K562 (cell line): ENCODE measurements around the gene OARD1. TPM values are rescaled to one million over a fixed set of nuclear protein-coding genes. Genes with fewer than 3 reads are reported as not detected.
A peak's percentile ranks its signal among the peaks of the same experiment; 100 is the strongest.

Source experiments
- CHAMP1 ChIP-seq: fragments of 450-650 bp; IDR thresholded peaks from 2 replicates; pipeline ENCODE4 v1.6.1; 2016; ENCODE audit warnings: mild to moderate bottlenecking
- CREB3L1 ChIP-seq: fragments of 450-650 bp; IDR thresholded peaks from 2 replicates; pipeline ENCODE4 v1.6.1; 2014; ENCODE audit warnings: low read depth, mild to moderate bottlenecking, moderate library complexity, borderline replicate concordance
- ELK3 ChIP-seq: fragments of 450-650 bp; formaldehyde crosslinking; IDR thresholded peaks from 2 replicates; pipeline ENCODE4 v1.4.0; 2020; ENCODE audit warnings: mild to moderate bottlenecking
- GTF3C2 ChIP-seq: IDR thresholded peaks from 3 replicates; pipeline ENCODE4 v1.6.1; 2011; ENCODE audit warnings: borderline replicate concordance, mild to moderate bottlenecking, moderate library complexity; ENCODE audit not compliant: insufficient read length; ENCODE audit errors: extremely low read depth
- HMBOX1 ChIP-seq: sonication (generic); IDR thresholded peaks from 2 replicates; pipeline ENCODE4 v1.6.1; 2016
- HSF4 ChIP-seq: fragments of 250-450 bp; sonication (Bioruptor Pico); IDR thresholded peaks from 2 replicates; pipeline ENCODE4 v2.1.2; 2022; ENCODE audit warnings: mild to moderate bottlenecking, moderate library complexity, borderline replicate concordance
- IRF9 ChIP-seq: fragments of 450-650 bp; IDR thresholded peaks from 2 replicates; pipeline ENCODE4 v1.6.1; 2016; ENCODE audit warnings: missing biosample characterization, missing genetic modification characterization
- KAT2B ChIP-seq: IDR thresholded peaks from one replicate; pipeline ENCODE4 v1.6.1; 2012; ENCODE audit warnings: low read depth, mild to moderate bottlenecking, control low read depth, inconsistent platforms, low read length, moderate library complexity
- NCOA4 ChIP-seq: fragments of 450-650 bp; IDR thresholded peaks from 2 replicates; pipeline ENCODE4 v1.6.1; 2018; ENCODE audit warnings: mild to moderate bottlenecking; ENCODE audit not compliant: partially characterized antibody
- PYGO2 ChIP-seq: fragments of 450-650 bp; IDR thresholded peaks from 2 replicates; pipeline ENCODE4 v1.6.1; 2016; ENCODE audit warnings: mild to moderate bottlenecking, missing genetic modification characterization, moderate library complexity, missing compliant biosample characterization
- RBM17 ChIP-seq: fragments of 200-400 bp; formaldehyde crosslinking; IDR thresholded peaks from 2 replicates; pipeline ENCODE4 v1.6.1; 2017; ENCODE audit warnings: low read depth, mild to moderate bottlenecking, low read length, borderline replicate concordance
- YBX1 ChIP-seq: fragments of 450-650 bp; IDR thresholded peaks from 2 replicates; pipeline ENCODE4 v1.7.1; 2016; ENCODE audit warnings: mild to moderate bottlenecking
- ZBED1 ChIP-seq: IDR thresholded peaks from 2 replicates; pipeline ENCODE4 v1.6.1; 2014
- ZC3H8 ChIP-seq: fragments of 450-650 bp; IDR thresholded peaks from 2 replicates; pipeline ENCODE4 v1.6.1; 2017
- ZEB2 ChIP-seq: fragments of 450-650 bp; IDR thresholded peaks from 2 replicates; pipeline ENCODE4 v1.6.1; 2016
- ZNF232 ChIP-seq: sonication (generic); formaldehyde crosslinking; IDR thresholded peaks from 2 replicates; pipeline ENCODE4 v1.8.0; 2022; ENCODE audit warnings: mild to moderate bottlenecking, missing genetic modification reagents
- polyA plus RNA-seq, 8 experiments: library from polyadenylated mRNA; depleted of rRNA in 4 of 8; stranded (reverse) in 5 of 8; unstranded in 3 of 8; fragments of >200 nt; fragmentation: Nextera tagmentation in 2 of 8; fragmentation: Illumina TruSeq in 1 of 8; extraction: Ambion mirVana in 2 of 8; extraction: Trizol in 1 of 8; gene quantifications; 2 replicates each; pipeline versions ENCODE4 v1.2.1 to v1.2.3, GENCODE V29; 2011 to 2014; ENCODE audit warnings: inconsistent platforms in 1 of 8, missing spikeins in 1 of 8
- total RNA-seq, 7 experiments: library from RNA; depleted of rRNA in 6 of 7; stranded (reverse); fragments of >200 nt in 6 of 7; fragmentation: Illumina TruSeq in 2 of 7; extraction: Trizol in 2 of 7; gene quantifications; 2 replicates each; pipeline versions ENCODE4 v1.2.1 to v1.2.3, GENCODE V29; 2011 to 2021; ENCODE audit warnings: low replicate concordance in 1 of 7

OARD1 gene
- total and polyA plus RNA-seq, 9 of the 15 experiments (the other 6 are each of a cell fraction or from before 2014, with no cell fraction given): 43.4 to 88.3 (median 61.1) TPM

GRCh38 chr6:41071923-41072835, at the start of gene OARD1 (continued):
- TF ChIP-seq IRF9 (tag) (no peak), HMBOX1 (no peak), NCOA4 (no peak), KAT2B (no peak), ZEB2 (0 out of 2 replicates have a peak, but pooled peaks have one; percentile 20), ZC3H8 (no peak), CREB3L1 (peak; percentile 62; the same call in 1 of the 2 replicates), ZBED1 (peak; percentile 49; the same call in 1 of the 2 replicates), ELK3 (CRISPR knock-in tag) (no peak), HSF4 (CRISPR knock-in tag) (no peak), GTF3C2 (no peak), YBX1 (no peak), CHAMP1 (no peak), PYGO2 (tag) (no peak), RBM17 (no peak), ZNF232 (CRISPR knock-in tag) (no peak; the same call in 1 of the 2 replicates)
